NCI-H2081 (cell line): ENCODE results near the gene LGALS1.

Experiments
- DNase-seq, 2 experiments: peaks; one replicate each; lab custom pipeline; 2025; lab: John Stamatoyannopoulos, UW

LGALS1 gene

GRCh38 chr22:37662039-37662438, 13.4 kb upstream of the LGALS1 start:
- DNase-seq: no peak

- DNase-seq: no peak
Measured at GRCh38 chr22:37663521-37664140, 11.8 kb upstream of the LGALS1 start.

- no peak for DNase-seq
Measured at GRCh38 chr22:37664249-37665101, 11.0 kb upstream of the LGALS1 start.

- DNase-seq: no peak
Measured at GRCh38 chr22:37665487-37665886, 9.9 kb upstream of the LGALS1 start.

- DNase-seq: no peak
Measured at GRCh38 chr22:37669586-37669985, 5.8 kb upstream of the LGALS1 start.

GRCh38 chr22:37672206-37672919, 3.1 kb upstream of the LGALS1 start:
- DNase-seq: no peak

GRCh38 chr22:37672920-37673455, 2.4 kb upstream of the LGALS1 start:
- DNase-seq: no peak

- DNase-seq: no peak
Measured at GRCh38 chr22:37674248-37674647, 1.2 kb upstream of the LGALS1 start.

- DNase-seq: no peak
Measured at GRCh38 chr22:37675930-37676735, 697 bp downstream of the LGALS1 start.

- peak; percentile 69 to 77 for DNase-seq
Measured at GRCh38 chr22:37676736-37677492, 1.5 kb downstream of the LGALS1 start.

- no peak for DNase-seq
Measured at GRCh38 chr22:37677493-37677974, 2.1 kb downstream of the LGALS1 start.

GRCh38 chr22:37678372-37678771, 2.9 kb downstream of the LGALS1 start:
- no peak for DNase-seq

GRCh38 chr22:37679670-37680069, 4.2 kb downstream of the LGALS1 start:
- DNase-seq: no peak

- no peak for DNase-seq
Measured at GRCh38 chr22:37680191-37680851, 4.9 kb downstream of the LGALS1 start.

GRCh38 chr22:37681001-37681424, 5.6 kb downstream of the LGALS1 start:
- no peak for DNase-seq

GRCh38 chr22:37681556-37682049, 6.2 kb downstream of the LGALS1 start:
- DNase-seq: peak; percentile 43 to 50

GRCh38 chr22:37684803-37685615, 9.6 kb downstream of the LGALS1 start:
- DNase-seq: no peak

GRCh38 chr22:37686002-37686982, 10.9 kb downstream of the LGALS1 start, which contains the start of gene NOL12:
NOL12 (plus strand) TSS chr22:37686343; CDS start chr22:37686393, 50 bp downstream.
- DNase-seq: peak; percentile 78 to 79
